Trophoblast cell (in vitro differentiated cells and primary cell): ENCODE results near the gene NETO2.

ENCODE experiments used
- DNase-seq, 2 donors: peaks; one replicate each; pipeline ENCODE4 v3.0.0-alpha.2; 2016
- H2AFZ ChIP-seq: 2 replicates; pipeline ENCODE4 v1.6.1; 2013; ENCODE audit warnings: low read length, moderate library complexity, mild to moderate bottlenecking; ENCODE audit not compliant: insufficient read depth, poor library complexity
- H2AK5ac ChIP-seq: 2 replicates; pipeline ENCODE4 v1.6.1; 2013; ENCODE audit warnings: mild to moderate bottlenecking, low read length
- H2BK120ac ChIP-seq: 2 replicates; pipeline ENCODE4 v1.6.1; 2013; ENCODE audit warnings: low read length, mild to moderate bottlenecking, moderate library complexity; ENCODE audit not compliant: insufficient read depth, poor library complexity
- H2BK12ac ChIP-seq: 2 replicates; pipeline ENCODE4 v1.6.1; 2013; ENCODE audit warnings: mild to moderate bottlenecking, low read length, moderate library complexity
- H2BK5ac ChIP-seq: 2 replicates; pipeline ENCODE4 v1.6.1; 2013; ENCODE audit warnings: low read length, low read depth, moderate library complexity, mild to moderate bottlenecking; ENCODE audit not compliant: poor library complexity
- H3K14ac ChIP-seq: 2 replicates; pipeline ENCODE4 v1.6.1; 2013; ENCODE audit warnings: mild to moderate bottlenecking, low read length
- H3K18ac ChIP-seq: 2 replicates; pipeline ENCODE4 v1.6.1; 2013; ENCODE audit warnings: mild to moderate bottlenecking, low read length
- H3K23ac ChIP-seq: 2 replicates; pipeline ENCODE4 v1.6.1; 2013; ENCODE audit warnings: low read length
- H3K27ac ChIP-seq: 2 replicates; pipeline ENCODE4 v1.5.1; 2013; ENCODE audit warnings: low read depth, mild to moderate bottlenecking, inconsistent platforms, low read length, moderate library complexity
- H3K27me3 ChIP-seq: 2 replicates; pipeline ENCODE4 v1.6.1; 2013; ENCODE audit warnings: inconsistent platforms, mild to moderate bottlenecking, low read length, moderate library complexity; ENCODE audit not compliant: insufficient read depth
- H3K36me3 ChIP-seq, 2 experiments: 1 replicate in 1 of 2; 2 replicates in 1 of 2; pipeline ENCODE4 v1.6.1; 2013; ENCODE audit warnings: low read length in 2 of 2, mild to moderate bottlenecking in 2 of 2, moderate library complexity in 1 of 2; ENCODE audit not compliant: insufficient read depth in 2 of 2, control insufficient read depth in 1 of 2
- H3K4ac ChIP-seq: 2 replicates; pipeline ENCODE4 v1.6.1; 2013; ENCODE audit warnings: low read depth, mild to moderate bottlenecking, low read length, moderate library complexity
- H3K4me1 ChIP-seq, 2 experiments: 1 replicate in 1 of 2; 2 replicates in 1 of 2; pipeline ENCODE4 v1.6.1; 2013; ENCODE audit warnings: low read length in 2 of 2, mild to moderate bottlenecking in 2 of 2, moderate library complexity in 1 of 2; ENCODE audit not compliant: insufficient read depth in 2 of 2, control insufficient read depth in 1 of 2
- H3K4me2 ChIP-seq: 2 replicates; pipeline ENCODE4 v1.6.1; 2013; ENCODE audit warnings: inconsistent platforms, mild to moderate bottlenecking, low read length, moderate library complexity
- H3K4me3 ChIP-seq: 2 replicates; pipeline ENCODE4 v1.5.1; 2013; ENCODE audit warnings: mild to moderate bottlenecking, low read depth, low read length, inconsistent platforms
- H3K79me1 ChIP-seq: one replicate; pipeline ENCODE4 v1.6.1; 2013; ENCODE audit warnings: low read length
- H3K79me2 ChIP-seq: 2 replicates; pipeline ENCODE4 v1.6.1; 2013; ENCODE audit warnings: low read length, mild to moderate bottlenecking; ENCODE audit not compliant: control insufficient read depth, insufficient read depth, poor library complexity
- H3K9ac ChIP-seq: 2 replicates; pipeline ENCODE4 v1.6.1; 2013; ENCODE audit warnings: mild to moderate bottlenecking, low read length
- H3K9me3 ChIP-seq: 2 replicates; pipeline ENCODE4 v1.6.1; 2013; ENCODE audit warnings: low read depth, mild to moderate bottlenecking, control low read depth, inconsistent platforms, low read length; ENCODE audit not compliant: insufficient read depth
- H4K12ac ChIP-seq: 2 replicates; pipeline ENCODE4 v1.6.1; 2013; ENCODE audit warnings: low read depth, mild to moderate bottlenecking, low read length, moderate library complexity
- H4K8ac ChIP-seq: 2 replicates; pipeline ENCODE4 v1.6.1; 2013; ENCODE audit warnings: low read depth, mild to moderate bottlenecking, low read length, moderate library complexity
- H4K91ac ChIP-seq: one replicate; pipeline ENCODE4 v1.6.1; 2013; ENCODE audit warnings: low read depth, mild to moderate bottlenecking, low read length, moderate library complexity
- WGBS: extraction: QIAGEN DNeasy Blood & Tissue Kit; methylation state at CpG from one replicate; pipeline ENCODE4 v1.1.7; 2013; ENCODE audit warnings: missing lambda C conversion rate; ENCODE audit not compliant: insufficient read length, insufficient coverage; ENCODE audit errors: extremely low coverage; 5-methylcytosine and 5-hydroxymethylcytosine counted together

The NETO2 gene

GRCh38 chr16:47134550-47134949 lies 9.2 kb downstream of the NETO2 start:
- WGBS = no CpG with 5 or more reads among the region's 4 CpGs
- no peaks in the 10 kb centered on the region for H3K79me1 ChIP-seq
- no peak overlapping the region for H3K4me3 ChIP-seq

GRCh38 chr16:47132308-47132707 lies 11.4 kb downstream of the NETO2 start:
- H3K4me2 ChIP-seq = no peak overlapping the region
- no peaks in the 10 kb centered on the region for H3K79me2 ChIP-seq
- no peak overlapping the region for H4K91ac ChIP-seq
- no peaks in the 10 kb centered on the region for H3K27me3 ChIP-seq
- no peaks in the 10 kb centered on the region for H3K79me1 ChIP-seq
- no peaks in the 10 kb centered on the region for H3K4me1 ChIP-seq
- no peak overlapping the region for H2AFZ ChIP-seq
- no peak for DNase-seq
- no peak overlapping the region for H2BK5ac ChIP-seq
- H3K9ac ChIP-seq = no peak overlapping the region
- H4K12ac ChIP-seq = no peak overlapping the region
- no peak overlapping the region for H2AK5ac ChIP-seq
- no peak overlapping the region for H2BK12ac ChIP-seq
- no peak overlapping the region for H3K4me3 ChIP-seq
- H4K8ac ChIP-seq = no peak overlapping the region
- H3K9me3 ChIP-seq = no peaks in the 10 kb centered on the region
- no peak overlapping the region for H3K4ac ChIP-seq
- no peak overlapping the region for H3K18ac ChIP-seq
- H3K14ac ChIP-seq = no peak overlapping the region
- no peaks in the 10 kb centered on the region for H3K36me3 ChIP-seq
- H2BK120ac ChIP-seq = no peak overlapping the region
- no peak overlapping the region for H3K27ac ChIP-seq
- no peak overlapping the region for H3K23ac ChIP-seq

More at GRCh38 chr16:47134550-47134949, 9.2 kb downstream of the NETO2 start:
- Histone ChIP-seq H2BK12ac (no peak overlapping the region), H3K79me2 (no peaks in the 10 kb centered on the region), H3K4me1 (no peaks in the 10 kb centered on the region), H4K91ac (no peak overlapping the region), H3K27me3 (no peaks in the 10 kb centered on the region), H3K9ac (no peak overlapping the region), H4K12ac (no peak overlapping the region), H4K8ac (no peak overlapping the region), H3K18ac (no peak overlapping the region), H2AK5ac (no peak overlapping the region), H3K4ac (no peak overlapping the region), H3K4me2 (no peak overlapping the region), H3K23ac (no peak overlapping the region), H3K14ac (no peak overlapping the region), H2BK120ac (no peak overlapping the region), H3K27ac (no peak overlapping the region), H2AFZ (no peak overlapping the region), H2BK5ac (no peak overlapping the region), H3K36me3 (no peaks in the 10 kb centered on the region), H3K9me3 (no peaks in the 10 kb centered on the region)
- DNase-seq = no peak

- no peak overlapping the region for H4K8ac ChIP-seq
- H3K27me3 ChIP-seq = no peaks in the 10 kb centered on the region
- H4K91ac ChIP-seq = no peak overlapping the region
- H3K4ac ChIP-seq = no peak overlapping the region
- no peak for DNase-seq
- no CpG with 5 or more reads among the region's 7 CpGs for WGBS
- H3K4me1 ChIP-seq = no peaks in the 10 kb centered on the region
- H3K79me2 ChIP-seq = no peaks in the 10 kb centered on the region
- no peak overlapping the region for H3K27ac ChIP-seq
- H3K9me3 ChIP-seq = no peaks in the 10 kb centered on the region
- H2AFZ ChIP-seq = no peak overlapping the region
- no peaks in the 10 kb centered on the region for H3K79me1 ChIP-seq
- no peaks in the 10 kb centered on the region for H3K36me3 ChIP-seq
- no peak overlapping the region for H3K23ac ChIP-seq
- no peak overlapping the region for H3K4me3 ChIP-seq
- no peak overlapping the region for H3K14ac ChIP-seq
- no peak overlapping the region for H3K9ac ChIP-seq
- no peak overlapping the region for H4K12ac ChIP-seq
- no peak overlapping the region for H3K4me2 ChIP-seq
- H2BK5ac ChIP-seq = no peak overlapping the region
- no peak overlapping the region for H2BK12ac ChIP-seq
- H3K18ac ChIP-seq = no peak overlapping the region
- no peak overlapping the region for H2BK120ac ChIP-seq
- H2AK5ac ChIP-seq = no peak overlapping the region
These were observed 13.8 kb downstream of the NETO2 start for GRCh38 chr16:47129755-47130435.

GRCh38 chr16:47127541-47127940 lies 16.2 kb downstream of the NETO2 start:
- Histone ChIP-seq H3K18ac (no peak overlapping the region), H3K14ac (no peak overlapping the region), H3K9me3 (no peaks in the 10 kb centered on the region), H2BK120ac (no peak overlapping the region), H4K8ac (no peak overlapping the region), H3K4me1 (no peaks in the 10 kb centered on the region), H3K36me3 (no peaks in the 10 kb centered on the region), H2AFZ (no peak overlapping the region), H2AK5ac (no peak overlapping the region), H3K79me1 (no peaks in the 10 kb centered on the region), H3K27me3 (no peaks in the 10 kb centered on the region), H3K23ac (no peak overlapping the region), H3K4me3 (no peak overlapping the region), H4K12ac (no peak overlapping the region), H4K91ac (no peak overlapping the region), H3K27ac (no peak overlapping the region), H2BK12ac (no peak overlapping the region), H3K79me2 (no peaks in the 10 kb centered on the region), H3K9ac (no peak overlapping the region), H3K4me2 (no peak overlapping the region), H2BK5ac (no peak overlapping the region), H3K4ac (no peak overlapping the region)
- no CpG with 5 or more reads among the region's 3 CpGs for WGBS
- DNase-seq = no peak
